CD4-positive, alpha-beta T cell (primary cell): ENCODE results near the gene ZFPM1. TPM values are rescaled to one million over a fixed set of nuclear protein-coding genes. Genes with fewer than 3 reads are reported as not detected.
"Not testable (repeated sequence)": the region's sequence is repeated elsewhere in the genome, so short reads cannot be mapped to it uniquely, and the experiment has no call there.

Experiments
- ATAC-seq: fragments of 200-7000 bp; cut with Tn5 transposase; one replicate; pipeline ENCODE4 v1.10.0; 2022; ENCODE audit warnings: mild to moderate bottlenecking; ENCODE audit not compliant: poor library complexity
- CTCF ChIA-PET: fragments of 350-600 bp; sonication (Branson Sonifier 250); formaldehyde crosslinking; loops from one replicate; lab custom pipeline; 2021; ENCODE audit warnings: antibody characterized with exemption, inconsistent platforms; lab: Charles Lee
- POLR2A ChIA-PET: fragments of 350-600 bp; sonication (Branson Sonifier 250); formaldehyde crosslinking; loops from one replicate; lab custom pipeline; 2021; ENCODE audit warnings: antibody characterized with exemption, inconsistent platforms; lab: Charles Lee
- DNase-seq, 14 experiments: peaks; one replicate each; pipeline ENCODE4 v3.0.0-alpha.2; 2013 to 2020; ENCODE audit warnings: mixed read lengths in 2 of 14
- H3K27ac ChIP-seq, 2 donors: one replicate each; pipeline versions ENCODE4 v1.5.1 to v1.7.0; 2013; ENCODE audit warnings: low read length in 2 of 2, low read depth in 1 of 2, mild to moderate bottlenecking in 1 of 2
- H3K27me3 ChIP-seq, 2 experiments: 1 replicate in 1 of 2; 2 replicates in 1 of 2; pipeline versions ENCODE4 v1.6.1 to v1.7.0; 2013; ENCODE audit warnings: low read length in 2 of 2, control low read depth in 1 of 2, mild to moderate bottlenecking in 1 of 2, moderate library complexity in 1 of 2; ENCODE audit not compliant: insufficient read depth in 2 of 2, control insufficient read depth in 1 of 2
- H3K36me3 ChIP-seq: one replicate; pipeline ENCODE4 v1.6.1; 2013; ENCODE audit warnings: low read length, control low read depth; ENCODE audit not compliant: insufficient read depth
- H3K4me1 ChIP-seq: one replicate; pipeline ENCODE4 v1.6.1; 2013; ENCODE audit warnings: low read length, control low read depth; ENCODE audit not compliant: insufficient read depth
- H3K4me3 ChIP-seq: one replicate; pipeline ENCODE4 v1.5.1; 2013; ENCODE audit warnings: mild to moderate bottlenecking, low read length, moderate library complexity
- H3K9me3 ChIP-seq, 2 experiments: 1 replicate in 1 of 2; 2 replicates in 1 of 2; pipeline versions ENCODE4 v1.6.1 to v1.7.0; 2013; ENCODE audit warnings: low read length in 2 of 2, mild to moderate bottlenecking in 2 of 2, control low read depth in 1 of 2, moderate library complexity in 1 of 2; ENCODE audit not compliant: control insufficient read depth in 1 of 2, insufficient read depth in 1 of 2
- H3K27ac Mint-ChIP-seq: one replicate; pipeline ENCODE4 v1.8.0; 2020; ENCODE audit warnings: mixed read lengths
- H3K27me3 Mint-ChIP-seq: one replicate; pipeline ENCODE4 v1.8.0; 2021; ENCODE audit warnings: mixed read lengths
- H3K36me3 Mint-ChIP-seq: one replicate; pipeline ENCODE4 v1.8.0; 2021; ENCODE audit warnings: low read depth, mixed read lengths
- H3K4me1 Mint-ChIP-seq: one replicate; pipeline ENCODE4 v1.8.0; 2021; ENCODE audit warnings: low read depth, mixed read lengths
- H3K4me3 Mint-ChIP-seq: one replicate; pipeline ENCODE4 v1.8.0; 2020; ENCODE audit warnings: mild to moderate bottlenecking, mixed read lengths
- H3K9me3 Mint-ChIP-seq: one replicate; pipeline ENCODE4 v1.8.0; 2020; ENCODE audit warnings: mixed read lengths
- intact Hi-C, 2 experiments: fragments of 100-400 bp; cut with DNase I in 1 of 2; cut with micrococcal nuclease in 1 of 2; formaldehyde crosslinking; loops; one replicate each; pipeline versions ENCODE4 v1.15.1 to v1.9.0; 2023 to 2025; cut with DNase I, micrococcal nuclease
- total RNA-seq, 174 experiments: library from RNA in 2 of 174; stranded (reverse) in 2 of 174; gene quantifications; one replicate each; pipeline ENCODE4 v1.2.3 and lab custom pipeline; 2021 to 2026
- TF ChIP-seq, protein P1 (sequence below): fragments of 200-600 bp; IDR thresholded peaks from one replicate; pipeline ENCODE4 v1.8.0; 2022; ENCODE audit warnings: antibody characterized with exemption, mild to moderate bottlenecking

ZFPM1 gene
- total RNA-seq, 2 experiments from 2014 or later = 22.8 to 24.2 TPM

DNA sequence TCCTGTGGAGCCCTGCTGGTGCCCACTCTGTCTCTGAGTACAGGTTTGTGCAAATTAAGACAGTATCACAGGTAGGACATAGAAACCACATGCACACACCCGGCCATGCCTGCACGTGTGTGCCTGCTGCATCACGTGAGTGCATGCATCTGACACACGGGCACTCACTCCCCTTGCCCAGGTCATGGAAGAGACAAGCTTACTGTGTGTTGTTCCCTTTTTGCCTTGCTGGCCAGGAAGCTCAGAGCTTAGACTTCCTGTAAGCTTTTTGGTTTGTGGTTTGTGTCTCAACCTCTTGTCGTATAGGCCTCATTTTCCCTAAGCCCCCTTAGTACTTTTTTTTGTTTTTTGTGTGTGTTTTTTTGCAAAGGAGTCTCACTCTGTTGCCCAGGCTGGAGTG is 45.3 kb upstream of the ZFPM1 start:
- ChIA-PET POLR2A (no interaction called here), CTCF (no interaction called here)
- Histone ChIP-seq H3K4me3 (no peak overlapping the region), H3K27me3 (no peaks in the 10 kb centered on the region), H3K27ac (no peak overlapping the region), H3K4me1 (peaks cover 8% of the 10 kb centered on the region), H3K36me3 (no peaks in the 10 kb centered on the region), H3K9me3 (no peaks in the 10 kb centered on the region)
- ATAC-seq (no peak), DNase-seq (peak in 2 of 14 experiments; percentile 5 to 17)
- no peak overlapping the region for H3K27ac Mint-ChIP-seq
- H3K4me3 Mint-ChIP-seq = no peak overlapping the region
- H3K9me3 Mint-ChIP-seq = no peaks in the 10 kb centered on the region
- H3K36me3 Mint-ChIP-seq = no peaks in the 10 kb centered on the region
- no peaks in the 10 kb centered on the region for H3K4me1 Mint-ChIP-seq
- no peaks in the 10 kb centered on the region for H3K27me3 Mint-ChIP-seq
- TF ChIP-seq, protein P1, sequence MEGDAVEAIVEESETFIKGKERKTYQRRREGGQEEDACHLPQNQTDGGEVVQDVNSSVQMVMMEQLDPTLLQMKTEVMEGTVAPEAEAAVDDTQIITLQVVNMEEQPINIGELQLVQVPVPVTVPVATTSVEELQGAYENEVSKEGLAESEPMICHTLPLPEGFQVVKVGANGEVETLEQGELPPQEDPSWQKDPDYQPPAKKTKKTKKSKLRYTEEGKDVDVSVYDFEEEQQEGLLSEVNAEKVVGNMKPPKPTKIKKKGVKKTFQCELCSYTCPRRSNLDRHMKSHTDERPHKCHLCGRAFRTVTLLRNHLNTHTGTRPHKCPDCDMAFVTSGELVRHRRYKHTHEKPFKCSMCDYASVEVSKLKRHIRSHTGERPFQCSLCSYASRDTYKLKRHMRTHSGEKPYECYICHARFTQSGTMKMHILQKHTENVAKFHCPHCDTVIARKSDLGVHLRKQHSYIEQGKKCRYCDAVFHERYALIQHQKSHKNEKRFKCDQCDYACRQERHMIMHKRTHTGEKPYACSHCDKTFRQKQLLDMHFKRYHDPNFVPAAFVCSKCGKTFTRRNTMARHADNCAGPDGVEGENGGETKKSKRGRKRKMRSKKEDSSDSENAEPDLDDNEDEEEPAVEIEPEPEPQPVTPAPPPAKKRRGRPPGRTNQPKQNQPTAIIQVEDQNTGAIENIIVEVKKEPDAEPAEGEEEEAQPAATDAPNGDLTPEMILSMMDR = no peak
- intact Hi-C loops = no loop called here

GRCh38 chr16:88408561-88409142 is 44.4 kb upstream of the ZFPM1 start:
- intact Hi-C loops = no loop called here
- Histone ChIP-seq H3K27me3 (no peaks in the 10 kb centered on the region), H3K4me3 (no peak overlapping the region), H3K27ac (no peak overlapping the region), H3K9me3 (no peaks in the 10 kb centered on the region), H3K36me3 (no peaks in the 10 kb centered on the region), H3K4me1 (peaks cover 8% of the 10 kb centered on the region)
- Mint-ChIP-seq H3K4me3 (no peak overlapping the region), H3K27ac (no peak overlapping the region), H3K27me3 (no peaks in the 10 kb centered on the region), H3K36me3 (no peaks in the 10 kb centered on the region), H3K9me3 (no peaks in the 10 kb centered on the region), H3K4me1 (no peaks in the 10 kb centered on the region)
- DNase-seq = no peak
- POLR2A ChIA-PET = no interaction called here
- ATAC-seq = no peak
- CTCF ChIA-PET = no interaction called here
- TF ChIP-seq, protein P1 = no peak

DNA sequence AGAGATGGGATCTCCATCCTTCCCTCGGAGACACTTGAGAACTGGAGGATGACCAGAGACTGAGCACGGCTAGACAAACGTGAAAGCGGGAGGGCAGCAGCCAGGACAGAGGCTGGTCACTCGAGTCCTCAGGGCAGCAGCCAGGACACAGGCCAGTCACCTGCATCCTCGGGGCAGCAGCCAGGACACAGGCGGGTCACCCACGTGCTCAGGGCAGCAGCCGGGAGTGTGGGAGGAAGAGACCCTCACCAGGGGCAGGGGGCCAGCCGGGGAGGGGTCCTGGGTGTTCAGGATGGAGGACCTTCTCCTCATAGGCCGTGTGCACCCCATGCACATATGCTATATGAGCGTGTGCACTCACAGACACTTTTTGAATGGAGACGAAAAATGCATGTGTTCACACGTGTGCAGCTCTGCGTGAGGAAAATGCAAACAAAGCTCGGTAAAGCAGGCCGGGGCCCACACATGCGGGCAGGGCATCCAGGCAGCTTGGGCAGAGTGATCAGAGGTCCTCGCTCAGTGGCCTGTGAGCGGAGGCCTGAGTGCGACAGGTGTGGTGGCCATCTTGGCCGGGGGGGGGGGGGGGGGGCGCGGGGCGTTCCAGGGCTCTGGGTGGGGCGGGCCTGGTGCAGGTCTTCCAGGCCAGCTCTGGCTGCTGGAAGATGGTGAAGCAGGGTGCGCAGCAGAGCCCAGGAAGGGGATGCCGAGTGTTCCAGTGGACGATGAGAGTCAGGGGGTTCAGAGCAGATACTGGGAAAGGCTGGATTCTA is 43.6 kb upstream of the ZFPM1 start:
- Histone ChIP-seq H3K27me3 (no peaks in the 10 kb centered on the region), H3K4me1 (peaks cover 8% of the 10 kb centered on the region), H3K36me3 (no peaks in the 10 kb centered on the region), H3K27ac (no peak overlapping the region), H3K4me3 (no peak overlapping the region), H3K9me3 (no peaks in the 10 kb centered on the region)
- intact Hi-C loops = no loop called here
- Mint-ChIP-seq H3K36me3 (no peaks in the 10 kb centered on the region), H3K27me3 (no peaks in the 10 kb centered on the region), H3K4me3 (no peak overlapping the region), H3K4me1 (no peaks in the 10 kb centered on the region), H3K27ac (no peak overlapping the region), H3K9me3 (no peaks in the 10 kb centered on the region)
- ChIA-PET CTCF (no interaction called here), POLR2A (no interaction called here)
- ATAC-seq (no peak), DNase-seq (no peak)
- TF ChIP-seq, protein P1 = no peak

DNA sequence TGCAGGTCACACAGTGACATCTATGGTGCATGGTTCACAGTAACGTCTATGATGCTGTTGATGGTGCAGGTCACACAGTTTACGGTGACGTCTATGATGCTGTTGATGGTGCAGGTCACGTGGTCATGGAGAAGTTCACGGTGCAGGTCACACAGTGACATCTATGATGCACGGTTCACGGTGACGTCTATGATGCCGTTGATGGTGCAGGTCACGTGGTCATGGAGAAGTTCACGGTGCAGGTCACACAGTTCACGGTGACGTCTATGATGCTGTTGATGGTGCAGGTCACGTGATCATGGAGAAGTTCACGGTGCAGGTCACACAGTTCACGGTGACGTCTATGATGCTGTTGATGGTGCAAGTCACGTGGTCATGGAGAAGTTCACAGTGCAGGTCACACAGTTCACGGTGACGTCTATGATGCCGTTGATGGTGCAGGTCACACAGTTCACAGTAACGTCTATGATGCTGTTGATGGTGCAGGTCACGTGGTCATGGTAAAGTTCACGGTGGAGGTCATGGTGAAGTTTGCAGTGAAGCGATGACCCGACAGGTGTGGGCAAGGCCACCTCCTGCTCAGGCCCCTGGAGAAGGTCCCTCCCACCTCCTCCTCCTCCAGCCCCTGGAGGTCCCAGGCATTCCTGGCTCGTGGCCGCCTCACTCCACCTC is 42.6 kb upstream of the ZFPM1 start:
- ATAC-seq, H3K4me3 ChIP-seq, H3K4me1 ChIP-seq, H3K27ac Mint-ChIP-seq, POLR2A ChIA-PET, H3K4me1 Mint-ChIP-seq, H3K36me3 ChIP-seq, H3K9me3 ChIP-seq, H3K9me3 Mint-ChIP-seq, H3K36me3 Mint-ChIP-seq, CTCF ChIA-PET, H3K27me3 ChIP-seq, H3K27me3 Mint-ChIP-seq, H3K4me3 Mint-ChIP-seq, intact Hi-C loops, DNase-seq, H3K27ac ChIP-seq: not testable (repeated sequence)
